Liver (tissue), 3 donors: ENCODE results near the gene DOCK6.

ENCODE experiments used
- ATF3 ChIP-seq: IDR thresholded peaks from 2 replicates; pipeline ENCODE4 v1.6.1; 2016; ENCODE audit warnings: antibody characterized with exemption
- GABPA ChIP-seq, 2 donors: IDR thresholded peaks in 1 of 2; conservative IDR thresholded peaks in 1 of 2; 2 replicates each; pipeline ENCODE4 v1.6.1; 2016; ENCODE audit warnings: antibody characterized with exemption in 2 of 2, mild to moderate bottlenecking in 1 of 2, moderate library complexity in 1 of 2
- JUND ChIP-seq, 2 donors: IDR thresholded peaks; 2 replicates each; pipeline ENCODE4 v1.6.1; 2016; ENCODE audit warnings: antibody characterized with exemption in 2 of 2
- MAX ChIP-seq: IDR thresholded peaks from 2 replicates; pipeline ENCODE4 v1.6.1; 2016; ENCODE audit warnings: antibody characterized with exemption
- RAD21 ChIP-seq, 2 donors: IDR thresholded peaks; 2 replicates each; pipeline ENCODE4 v1.6.1; 2016; ENCODE audit warnings: antibody characterized with exemption in 2 of 2, mild to moderate bottlenecking in 2 of 2
- RXRA ChIP-seq, 2 donors: IDR thresholded peaks; 2 replicates each; pipeline ENCODE4 v1.6.1; 2017 to 2018; ENCODE audit warnings: antibody characterized with exemption in 2 of 2, mild to moderate bottlenecking in 1 of 2
- SP1 ChIP-seq: IDR thresholded peaks from 2 replicates; pipeline ENCODE4 v1.6.1; 2018; ENCODE audit warnings: antibody characterized with exemption, mild to moderate bottlenecking
- YY1 ChIP-seq: IDR thresholded peaks from 2 replicates; pipeline ENCODE4 v1.6.1; 2016; ENCODE audit warnings: antibody characterized with exemption, mild to moderate bottlenecking
- ZBTB33 ChIP-seq: IDR thresholded peaks from 2 replicates; pipeline ENCODE4 v1.6.1; 2016; ENCODE audit warnings: antibody characterized with exemption
- TF ChIP-seq, protein P1 (sequence below): fragments of 150-350 bp; IDR thresholded peaks from 2 replicates; pipeline ENCODE4 v1.5.1; 2017; ENCODE audit warnings: improper control_type of control experiment, low read depth, low read length; ENCODE audit not compliant: missing input control
- TF ChIP-seq, protein P2 (sequence below): IDR thresholded peaks from 2 replicates; pipeline ENCODE4 v1.6.1; 2016; ENCODE audit warnings: antibody characterized with exemption, mild to moderate bottlenecking
- donor health status: healthy.
- donor health status: healthy.

GRCh38 chr19:11293433-11294389, 31.4 kb upstream of the DOCK6 start:
- TF ChIP-seq, protein P1, sequence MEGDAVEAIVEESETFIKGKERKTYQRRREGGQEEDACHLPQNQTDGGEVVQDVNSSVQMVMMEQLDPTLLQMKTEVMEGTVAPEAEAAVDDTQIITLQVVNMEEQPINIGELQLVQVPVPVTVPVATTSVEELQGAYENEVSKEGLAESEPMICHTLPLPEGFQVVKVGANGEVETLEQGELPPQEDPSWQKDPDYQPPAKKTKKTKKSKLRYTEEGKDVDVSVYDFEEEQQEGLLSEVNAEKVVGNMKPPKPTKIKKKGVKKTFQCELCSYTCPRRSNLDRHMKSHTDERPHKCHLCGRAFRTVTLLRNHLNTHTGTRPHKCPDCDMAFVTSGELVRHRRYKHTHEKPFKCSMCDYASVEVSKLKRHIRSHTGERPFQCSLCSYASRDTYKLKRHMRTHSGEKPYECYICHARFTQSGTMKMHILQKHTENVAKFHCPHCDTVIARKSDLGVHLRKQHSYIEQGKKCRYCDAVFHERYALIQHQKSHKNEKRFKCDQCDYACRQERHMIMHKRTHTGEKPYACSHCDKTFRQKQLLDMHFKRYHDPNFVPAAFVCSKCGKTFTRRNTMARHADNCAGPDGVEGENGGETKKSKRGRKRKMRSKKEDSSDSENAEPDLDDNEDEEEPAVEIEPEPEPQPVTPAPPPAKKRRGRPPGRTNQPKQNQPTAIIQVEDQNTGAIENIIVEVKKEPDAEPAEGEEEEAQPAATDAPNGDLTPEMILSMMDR: peak; percentile 98
- TF ChIP-seq GABPA (IDR thresholded peaks at IDR 0.05 in 1 of 2, conservative IDR thresholded peaks at IDR 0.05 in 1 of 2): peak in 1 of 2 donors; percentile 81
- TF ChIP-seq JUND (IDR thresholded peaks at IDR 0.05): no peak
- peak; percentile 53 for TF ChIP-seq MAX
- TF ChIP-seq RAD21 (IDR thresholded peaks at IDR 0.05): peak; percentile 91 to 92
- peak; percentile 52 for TF ChIP-seq SP1
- no peak for TF ChIP-seq ATF3
- TF ChIP-seq, protein P2, sequence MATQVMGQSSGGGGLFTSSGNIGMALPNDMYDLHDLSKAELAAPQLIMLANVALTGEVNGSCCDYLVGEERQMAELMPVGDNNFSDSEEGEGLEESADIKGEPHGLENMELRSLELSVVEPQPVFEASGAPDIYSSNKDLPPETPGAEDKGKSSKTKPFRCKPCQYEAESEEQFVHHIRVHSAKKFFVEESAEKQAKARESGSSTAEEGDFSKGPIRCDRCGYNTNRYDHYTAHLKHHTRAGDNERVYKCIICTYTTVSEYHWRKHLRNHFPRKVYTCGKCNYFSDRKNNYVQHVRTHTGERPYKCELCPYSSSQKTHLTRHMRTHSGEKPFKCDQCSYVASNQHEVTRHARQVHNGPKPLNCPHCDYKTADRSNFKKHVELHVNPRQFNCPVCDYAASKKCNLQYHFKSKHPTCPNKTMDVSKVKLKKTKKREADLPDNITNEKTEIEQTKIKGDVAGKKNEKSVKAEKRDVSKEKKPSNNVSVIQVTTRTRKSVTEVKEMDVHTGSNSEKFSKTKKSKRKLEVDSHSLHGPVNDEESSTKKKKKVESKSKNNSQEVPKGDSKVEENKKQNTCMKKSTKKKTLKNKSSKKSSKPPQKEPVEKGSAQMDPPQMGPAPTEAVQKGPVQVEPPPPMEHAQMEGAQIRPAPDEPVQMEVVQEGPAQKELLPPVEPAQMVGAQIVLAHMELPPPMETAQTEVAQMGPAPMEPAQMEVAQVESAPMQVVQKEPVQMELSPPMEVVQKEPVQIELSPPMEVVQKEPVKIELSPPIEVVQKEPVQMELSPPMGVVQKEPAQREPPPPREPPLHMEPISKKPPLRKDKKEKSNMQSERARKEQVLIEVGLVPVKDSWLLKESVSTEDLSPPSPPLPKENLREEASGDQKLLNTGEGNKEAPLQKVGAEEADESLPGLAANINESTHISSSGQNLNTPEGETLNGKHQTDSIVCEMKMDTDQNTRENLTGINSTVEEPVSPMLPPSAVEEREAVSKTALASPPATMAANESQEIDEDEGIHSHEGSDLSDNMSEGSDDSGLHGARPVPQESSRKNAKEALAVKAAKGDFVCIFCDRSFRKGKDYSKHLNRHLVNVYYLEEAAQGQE: peak; percentile 31
- peak; percentile 40 for TF ChIP-seq YY1
- no peak for TF ChIP-seq ZBTB33
- TF ChIP-seq RXRA (IDR thresholded peaks at IDR 0.05): peak; percentile 40 to 56
